ENCODE measurements around the gene PGA3.
"Not testable (repeated sequence)": the region's sequence is repeated elsewhere in the genome, so short reads cannot be mapped to it uniquely, and the experiment has no call there.

GRCh38 chr11:61165785-61166184 is 37.5 kb upstream of the PGA3 start:
- not testable (repeated sequence) for TF ChIP-seq BCL11A (tag by site-specific recombination; IDR thresholded peaks at IDR 0.05; ENCODE audit: low read depth); CTCF (tag by site-specific recombination; IDR thresholded peaks at IDR 0.05); ZNF76 (tag by site-specific recombination; IDR thresholded peaks at IDR 0.05; ENCODE audit: borderline replicate concordance, low read depth); HOXA7 (CRISPR knock-in tag; IDR thresholded peaks at IDR 0.05; ENCODE audit: borderline replicate concordance); ZNF133 (tag by site-specific recombination; IDR thresholded peaks at IDR 0.05); ZNF558 (tag by site-specific recombination; IDR thresholded peaks at IDR 0.05); ZBTB11 (tag by site-specific recombination; conservative IDR thresholded peaks at IDR 0.05; ENCODE audit: low read depth); ZNF274 (IDR thresholded peaks at IDR 0.05; ENCODE audit: low read length); ZNF274 (tag by site-specific recombination; IDR thresholded peaks at IDR 0.05; ENCODE audit: borderline replicate concordance); ZFHX2 (tag by site-specific recombination; conservative IDR thresholded peaks at IDR 0.05); SP2 (tag by site-specific recombination; IDR thresholded peaks at IDR 0.05); ZNF777 (tag by site-specific recombination; IDR thresholded peaks at IDR 0.05; ENCODE audit: borderline replicate concordance); ZNF157 (tag by site-specific recombination; IDR thresholded peaks at IDR 0.05); ZNF704 (tag by site-specific recombination; IDR thresholded peaks at IDR 0.05); ZNF530 (tag by site-specific recombination; IDR thresholded peaks at IDR 0.05; ENCODE audit: low read depth)
